Ishikawa (cell line): ENCODE results near the gene GABPB1.

Experiments
- CEBPB ChIP-seq: IDR thresholded peaks from 2 replicates; pipeline ENCODE4 v1.6.1; 2012
- TAF1 ChIP-seq: IDR thresholded peaks from 2 replicates; pipeline ENCODE4 v1.6.1; 2012; ENCODE audit warnings: low read depth, mild to moderate bottlenecking
- YY1 ChIP-seq: IDR thresholded peaks from 2 replicates; pipeline ENCODE4 v1.6.1; 2012; ENCODE audit warnings: low read depth
- TF ChIP-seq, protein P1 (sequence below): IDR thresholded peaks from 2 replicates; pipeline ENCODE4 v1.6.1; 2012; ENCODE audit warnings: low read depth, mild to moderate bottlenecking

DNA sequence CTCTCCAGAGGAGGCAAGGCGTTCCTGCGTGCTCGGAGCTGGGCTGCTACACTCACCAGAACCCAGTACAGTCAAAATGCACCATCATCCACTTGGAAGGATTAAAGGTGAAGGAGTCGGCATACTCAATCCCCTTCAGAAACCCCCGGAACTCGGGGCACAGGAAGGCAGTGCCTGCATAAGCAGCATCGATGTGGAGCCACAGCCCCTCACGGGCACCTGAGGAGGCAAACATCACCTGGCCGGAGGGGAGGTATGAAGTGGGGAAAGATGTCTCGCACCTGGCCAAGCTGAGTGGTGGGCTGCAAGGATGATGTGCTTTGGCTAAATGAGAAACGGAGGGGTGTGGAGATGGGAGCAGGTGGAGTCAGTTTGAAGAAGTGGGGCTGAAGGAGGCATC, 102.4 kb downstream of the GABPB1 start:
- TF ChIP-seq TAF1 (no peak), CEBPB (no peak), YY1 (no peak)
- TF ChIP-seq, protein P1, sequence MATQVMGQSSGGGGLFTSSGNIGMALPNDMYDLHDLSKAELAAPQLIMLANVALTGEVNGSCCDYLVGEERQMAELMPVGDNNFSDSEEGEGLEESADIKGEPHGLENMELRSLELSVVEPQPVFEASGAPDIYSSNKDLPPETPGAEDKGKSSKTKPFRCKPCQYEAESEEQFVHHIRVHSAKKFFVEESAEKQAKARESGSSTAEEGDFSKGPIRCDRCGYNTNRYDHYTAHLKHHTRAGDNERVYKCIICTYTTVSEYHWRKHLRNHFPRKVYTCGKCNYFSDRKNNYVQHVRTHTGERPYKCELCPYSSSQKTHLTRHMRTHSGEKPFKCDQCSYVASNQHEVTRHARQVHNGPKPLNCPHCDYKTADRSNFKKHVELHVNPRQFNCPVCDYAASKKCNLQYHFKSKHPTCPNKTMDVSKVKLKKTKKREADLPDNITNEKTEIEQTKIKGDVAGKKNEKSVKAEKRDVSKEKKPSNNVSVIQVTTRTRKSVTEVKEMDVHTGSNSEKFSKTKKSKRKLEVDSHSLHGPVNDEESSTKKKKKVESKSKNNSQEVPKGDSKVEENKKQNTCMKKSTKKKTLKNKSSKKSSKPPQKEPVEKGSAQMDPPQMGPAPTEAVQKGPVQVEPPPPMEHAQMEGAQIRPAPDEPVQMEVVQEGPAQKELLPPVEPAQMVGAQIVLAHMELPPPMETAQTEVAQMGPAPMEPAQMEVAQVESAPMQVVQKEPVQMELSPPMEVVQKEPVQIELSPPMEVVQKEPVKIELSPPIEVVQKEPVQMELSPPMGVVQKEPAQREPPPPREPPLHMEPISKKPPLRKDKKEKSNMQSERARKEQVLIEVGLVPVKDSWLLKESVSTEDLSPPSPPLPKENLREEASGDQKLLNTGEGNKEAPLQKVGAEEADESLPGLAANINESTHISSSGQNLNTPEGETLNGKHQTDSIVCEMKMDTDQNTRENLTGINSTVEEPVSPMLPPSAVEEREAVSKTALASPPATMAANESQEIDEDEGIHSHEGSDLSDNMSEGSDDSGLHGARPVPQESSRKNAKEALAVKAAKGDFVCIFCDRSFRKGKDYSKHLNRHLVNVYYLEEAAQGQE = no peak
